KOPT-K1 (cell line): ENCODE data around the gene PRR36.
"Not testable (repeated sequence)": the region's sequence is repeated elsewhere in the genome, so short reads cannot be mapped to it uniquely, and the experiment has no call there.

Source experiments
- H3K27ac ChIP-seq: fragments of 200-600 bp; sonication (generic); 2 replicates; pipeline ENCODE4 v1.5.1; 2016; ENCODE audit warnings: antibody characterized with exemption, mild to moderate bottlenecking, low read depth, low read length; ENCODE audit not compliant: poor library complexity, severe bottlenecking
- H3K36me3 ChIP-seq: fragments of 200-600 bp; sonication (generic); 2 replicates; pipeline ENCODE4 v1.5.1; 2017; ENCODE audit warnings: antibody characterized with exemption, mild to moderate bottlenecking, low read length, moderate library complexity; ENCODE audit not compliant: insufficient read depth
- H3K9me3 ChIP-seq: fragments of 200-600 bp; sonication (generic); 2 replicates; pipeline ENCODE4 v1.5.1; 2017; ENCODE audit warnings: antibody characterized with exemption, low read length, mild to moderate bottlenecking; ENCODE audit not compliant: insufficient read depth, poor library complexity, severe bottlenecking

The PRR36 gene

GRCh38 chr19:7894612-7895309 is 20.6 kb upstream of the PRR36 start:
- Histone ChIP-seq H3K9me3 (no peaks in the 10 kb centered on the region), H3K36me3 (no peaks in the 10 kb centered on the region), H3K27ac (no peak overlapping the region)

- not testable (repeated sequence) for H3K36me3 ChIP-seq, H3K9me3 ChIP-seq, H3K27ac ChIP-seq
Measured at GRCh38 chr19:7893362-7894101, 19.3 kb upstream of the PRR36 start.

- Histone ChIP-seq H3K36me3 (no peaks in the 10 kb centered on the region), H3K9me3 (no peaks in the 10 kb centered on the region), H3K27ac (no peak overlapping the region)
Measured at GRCh38 chr19:7888826-7889217, 14.6 kb upstream of the PRR36 start.

- H3K9me3 ChIP-seq = no peaks in the 10 kb centered on the region
- no peaks in the 10 kb centered on the region for H3K36me3 ChIP-seq
- no peak within 1 kb of the TSS for H3K27ac ChIP-seq
Measured at GRCh38 chr19:7888145-7888825, 14.1 kb upstream of the PRR36 start, which contains the start of gene LRRC8E. LRRC8E (plus strand) TSS chr19:7888510; CDS start chr19:7895604, 7,094 bp downstream.

GRCh38 chr19:7887408-7888144 is 13.4 kb upstream of the PRR36 start:
- no peaks in the 10 kb centered on the region for H3K36me3 ChIP-seq
- no peak overlapping the region for H3K27ac ChIP-seq
- no peaks in the 10 kb centered on the region for H3K9me3 ChIP-seq

- H3K9me3 ChIP-seq = no peaks in the 10 kb centered on the region
- H3K27ac ChIP-seq = no peak overlapping the region
- H3K36me3 ChIP-seq = no peaks in the 10 kb centered on the region
Measured at GRCh38 chr19:7885818-7886217, 11.6 kb upstream of the PRR36 start.

- no peaks in the 10 kb centered on the region for H3K36me3 ChIP-seq
Measured at GRCh38 chr19:7883796-7884570, 9.8 kb upstream of the PRR36 start.

GRCh38 chr19:7883105-7883504 is 8.9 kb upstream of the PRR36 start:
- Histone ChIP-seq H3K27ac (no peak overlapping the region), H3K9me3 (no peaks in the 10 kb centered on the region), H3K36me3 (no peaks in the 10 kb centered on the region)

More at GRCh38 chr19:7883796-7884570, 9.8 kb upstream of the PRR36 start:
- Histone ChIP-seq H3K27ac (no peak overlapping the region), H3K9me3 (no peaks in the 10 kb centered on the region)

- Histone ChIP-seq H3K27ac (no peak overlapping the region), H3K36me3 (no peaks in the 10 kb centered on the region), H3K9me3 (no peaks in the 10 kb centered on the region)
Measured at GRCh38 chr19:7881910-7882309, 7.7 kb upstream of the PRR36 start.

GRCh38 chr19:7879836-7880235 is 5.6 kb upstream of the PRR36 start:
- Histone ChIP-seq H3K9me3 (no peaks in the 10 kb centered on the region), H3K36me3 (no peaks in the 10 kb centered on the region), H3K27ac (no peak overlapping the region)

GRCh38 chr19:7879111-7879807 is 5.1 kb upstream of the PRR36 start:
- no peaks in the 10 kb centered on the region for H3K9me3 ChIP-seq
- H3K36me3 ChIP-seq = no peaks in the 10 kb centered on the region
- no peak overlapping the region for H3K27ac ChIP-seq

GRCh38 chr19:7877249-7877836 is 3.2 kb upstream of the PRR36 start:
- Histone ChIP-seq H3K9me3 (no peaks in the 10 kb centered on the region), H3K27ac (no peak overlapping the region), H3K36me3 (no peaks in the 10 kb centered on the region)

GRCh38 chr19:7874897-7875273 is 695 bp upstream of the PRR36 start:
- Histone ChIP-seq H3K27ac (no peak overlapping the region), H3K9me3 (no peaks in the 10 kb centered on the region), H3K36me3 (no peaks in the 10 kb centered on the region)
